ENCODE measurements around the gene MOB3B.
"Not testable (repeated sequence)": the region's sequence is repeated elsewhere in the genome, so short reads cannot be mapped to it uniquely, and the experiment has no call there.

MOB3B gene

DNA sequence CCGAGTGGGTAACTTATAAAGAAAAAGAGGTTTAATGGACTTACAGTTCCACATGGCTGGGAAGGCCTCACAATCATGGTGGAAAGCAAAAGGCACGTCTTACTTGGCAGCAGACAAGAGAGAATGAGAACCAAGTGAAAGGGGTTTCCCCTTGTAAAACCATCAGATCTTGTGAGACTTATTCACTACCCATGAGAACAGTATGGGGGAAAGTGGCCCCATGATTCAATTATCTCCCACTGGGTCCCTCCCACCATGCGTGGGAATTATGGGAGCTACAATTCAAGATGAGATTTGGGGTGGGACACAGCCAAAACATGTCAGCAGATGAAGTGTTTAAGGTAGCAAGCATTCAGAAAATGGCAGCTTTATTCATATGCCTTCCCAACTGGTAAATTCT is 81.3 kb downstream of the MOB3B start:
- DNase-seq (ENCODE audit: low read depth, low spot score): not testable (repeated sequence)

DNA sequence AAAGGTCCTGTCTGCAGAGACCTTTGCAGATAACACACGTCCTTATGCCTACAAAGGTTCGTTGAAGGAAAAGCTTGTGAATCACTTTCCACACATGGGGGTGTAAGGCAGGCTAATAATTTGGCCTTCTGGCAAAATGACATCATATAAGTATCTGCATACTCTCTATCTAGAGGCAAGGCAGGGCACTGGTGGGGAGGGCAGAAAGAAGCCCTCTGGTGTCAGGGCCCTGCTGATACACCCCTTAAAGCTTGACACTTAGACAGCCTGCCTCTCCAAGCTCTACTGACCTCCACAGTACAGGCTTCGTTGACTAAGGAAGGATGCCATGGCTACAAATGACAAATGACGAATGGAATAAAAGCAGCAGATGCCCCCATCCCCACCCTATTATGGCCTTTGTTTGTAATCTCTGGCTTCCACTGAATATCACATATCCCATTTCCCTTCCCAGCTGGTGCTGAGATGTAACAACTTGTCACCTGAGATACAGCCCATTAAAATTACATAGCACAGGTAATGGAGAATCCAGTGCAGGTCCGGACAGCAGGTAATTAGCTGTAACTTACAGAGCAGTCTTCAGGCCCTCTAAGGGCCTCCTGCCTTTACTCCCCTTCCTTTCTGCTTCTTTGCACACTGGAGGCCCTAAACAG is 82.5 kb downstream of the MOB3B start:
- no peak for DNase-seq (ENCODE audit: low read depth, low spot score)

DNA sequence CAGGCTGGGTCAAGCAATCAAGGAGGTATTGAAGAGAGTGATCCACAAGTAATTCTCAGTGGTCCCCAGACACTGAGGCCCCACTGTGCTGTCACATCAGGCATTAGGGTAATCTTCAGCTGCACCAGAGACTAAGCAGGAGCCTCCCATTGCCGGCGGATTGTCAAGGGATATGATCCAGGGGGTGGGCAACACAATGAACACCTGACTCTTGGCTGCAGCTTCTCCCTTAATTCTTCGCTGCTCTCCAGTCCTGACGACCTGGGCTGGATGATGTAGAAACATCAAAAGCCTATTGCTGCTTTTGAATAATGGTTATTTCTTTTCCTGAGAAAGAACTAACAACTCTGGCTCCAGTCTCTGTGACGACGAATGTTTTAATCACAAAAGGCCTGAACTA is 83.9 kb downstream of the MOB3B start:
- DNase-seq (ENCODE audit: low read depth, low spot score): no peak

DNA sequence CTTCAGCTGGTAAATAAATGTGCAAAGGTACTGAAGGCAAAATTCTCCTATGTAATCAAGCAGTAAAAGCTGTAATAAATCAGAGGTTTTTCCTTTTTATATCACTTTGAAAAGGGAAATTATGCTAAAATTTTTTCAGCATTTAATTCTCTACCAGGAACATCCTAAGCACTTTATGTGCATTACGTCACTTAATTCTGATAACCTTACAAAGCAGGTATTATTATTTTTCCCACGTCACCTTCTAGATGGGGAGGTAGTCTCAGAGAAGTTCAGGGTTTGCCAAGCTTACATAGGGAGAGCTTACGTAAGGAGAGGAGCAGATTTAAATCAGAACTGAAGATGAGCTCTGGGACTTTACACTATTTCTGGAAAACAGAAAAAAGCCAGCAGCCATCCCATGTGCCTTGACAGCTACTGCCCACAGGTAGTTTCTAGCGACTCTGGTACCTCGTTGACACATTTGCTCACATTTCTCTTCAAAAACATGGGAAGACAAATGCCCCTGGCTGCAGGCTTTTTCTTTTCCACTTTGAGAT is 84.5 kb downstream of the MOB3B start:
- DNase-seq (ENCODE audit: low read depth, low spot score): no peak

DNA sequence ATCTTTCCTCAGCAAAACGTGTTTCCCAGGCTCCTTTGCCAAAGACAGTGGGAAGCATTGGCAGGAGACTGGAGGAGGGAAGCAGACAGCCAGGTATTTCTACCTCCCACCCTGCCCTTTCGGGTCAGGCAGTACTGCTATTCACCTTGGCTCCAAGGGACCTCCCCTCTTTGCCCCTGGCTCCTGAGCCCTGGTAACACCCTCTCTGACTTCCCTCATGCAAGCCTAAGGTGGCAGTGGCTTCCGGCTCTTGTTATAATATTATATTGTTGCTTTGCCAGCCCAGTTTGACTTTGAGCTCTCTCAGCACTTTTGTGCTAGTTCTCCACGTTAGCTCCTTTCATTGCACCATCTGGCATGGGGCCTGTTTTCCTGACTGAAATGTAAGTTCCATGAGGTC is 87.2 kb downstream of the MOB3B start:
- no peak for DNase-seq (ENCODE audit: low read depth, low spot score)

DNA sequence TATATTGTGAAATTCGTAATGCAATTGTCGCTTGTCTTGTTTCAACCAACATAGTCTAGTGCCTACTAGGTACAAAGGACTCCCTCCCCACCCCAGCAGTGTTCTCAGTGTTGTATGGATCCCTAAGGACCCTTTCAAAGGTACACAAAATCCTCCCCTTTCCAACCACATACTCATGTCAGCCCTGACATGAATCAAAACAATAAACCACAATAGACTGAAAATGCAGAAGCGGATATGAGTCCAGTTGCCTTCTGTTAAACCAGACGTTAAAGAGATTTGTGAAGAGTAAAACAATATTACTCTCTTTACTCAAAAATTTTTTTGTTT is 87.9 kb downstream of the MOB3B start:
- no peak for DNase-seq (ENCODE audit: low read depth, low spot score)

DNA sequence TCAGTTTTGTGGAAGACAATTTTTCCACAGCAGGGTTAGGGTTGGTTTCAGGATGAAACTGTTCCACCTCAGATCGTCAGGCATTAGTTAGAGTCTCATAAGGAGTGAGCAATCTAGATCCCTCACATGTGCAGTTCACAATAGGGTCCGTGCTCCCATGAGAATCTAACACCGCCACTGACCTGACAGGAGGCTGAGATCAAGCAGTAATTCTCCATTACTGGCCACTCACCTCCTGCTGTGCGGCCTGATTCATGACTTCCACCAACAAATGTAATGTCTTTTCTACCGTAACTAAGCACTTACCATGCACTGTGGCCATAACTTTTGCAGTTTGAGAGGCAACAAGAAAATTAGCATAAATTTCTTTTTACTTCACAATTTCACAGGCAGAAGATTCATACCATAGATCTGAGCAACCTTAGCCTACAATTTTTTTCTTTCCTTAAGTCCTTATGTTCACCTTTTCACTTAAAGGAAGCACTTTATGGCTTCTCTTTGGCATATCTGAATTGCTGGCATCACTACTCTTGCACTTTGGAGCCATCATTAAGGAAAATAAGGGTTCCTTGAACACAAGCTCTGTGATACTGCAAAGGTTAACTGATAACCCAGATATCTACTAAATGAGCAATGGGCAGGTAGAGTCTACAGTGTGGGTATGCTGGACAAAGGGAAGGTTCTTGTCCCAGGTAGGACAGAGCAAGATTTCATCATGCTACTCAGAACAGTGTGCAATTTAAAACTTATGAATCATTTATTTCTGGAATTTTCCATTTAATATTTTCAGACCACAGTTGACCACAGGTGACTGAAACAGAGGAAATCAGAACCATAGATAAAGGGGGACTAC is 88.5 kb downstream of the MOB3B start:
- no peak for DNase-seq (ENCODE audit: low read depth, low spot score)

DNA sequence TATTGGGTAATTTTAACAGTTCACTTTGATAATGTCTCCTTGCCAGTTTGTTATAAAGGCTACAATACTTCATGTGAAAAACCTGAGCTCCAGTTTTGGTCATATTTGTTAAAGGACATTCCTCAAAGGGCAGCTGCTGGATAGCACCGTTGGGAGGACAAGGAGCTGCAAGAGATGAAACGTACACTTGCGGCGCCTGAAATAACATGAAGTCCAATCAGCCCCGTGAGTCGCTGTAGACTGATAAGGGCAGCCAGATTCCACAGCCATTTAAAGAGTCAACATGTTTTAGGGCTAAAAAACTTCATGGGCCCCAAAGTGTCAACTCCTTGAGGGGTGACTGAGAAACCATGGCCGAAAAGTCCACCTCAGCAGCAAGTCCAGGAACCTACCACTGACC is 91.1 kb downstream of the MOB3B start:
- DNase-seq (ENCODE audit: low read depth, low spot score): no peak

DNA sequence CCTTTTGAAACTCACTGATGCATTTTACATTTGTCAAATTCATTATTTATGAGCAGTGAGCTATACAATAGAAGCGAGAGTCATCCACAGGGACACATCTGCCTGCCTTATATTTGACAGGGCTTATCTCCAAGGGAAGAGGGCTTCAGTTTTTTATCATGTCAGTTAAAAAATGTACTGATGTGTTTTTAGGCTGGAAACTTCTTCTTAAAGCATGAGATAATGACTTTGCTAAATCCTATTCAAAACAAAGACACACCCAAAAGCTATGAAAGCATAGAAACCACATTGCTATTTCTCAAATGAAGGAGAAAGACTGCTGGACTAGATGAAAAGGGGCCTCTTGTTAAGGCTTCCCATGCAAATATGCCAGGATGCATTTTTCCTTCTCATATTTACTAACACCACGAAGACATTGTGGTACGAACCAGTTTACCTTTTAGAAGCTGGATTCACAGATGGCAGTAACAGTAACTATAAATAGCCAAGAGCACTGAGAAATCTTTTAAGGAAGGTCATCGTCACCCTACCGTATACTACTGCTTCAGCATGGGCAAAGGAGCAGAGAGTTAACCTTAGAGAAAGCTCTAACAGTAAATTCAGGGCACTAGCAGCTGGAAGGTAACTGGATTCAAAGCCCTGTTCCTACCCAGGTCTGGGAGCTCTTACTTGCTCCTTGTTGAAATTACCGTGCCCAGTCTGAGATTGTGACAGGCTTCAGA is 91.8 kb downstream of the MOB3B start:
- no peak for DNase-seq (ENCODE audit: low read depth, low spot score)

DNA sequence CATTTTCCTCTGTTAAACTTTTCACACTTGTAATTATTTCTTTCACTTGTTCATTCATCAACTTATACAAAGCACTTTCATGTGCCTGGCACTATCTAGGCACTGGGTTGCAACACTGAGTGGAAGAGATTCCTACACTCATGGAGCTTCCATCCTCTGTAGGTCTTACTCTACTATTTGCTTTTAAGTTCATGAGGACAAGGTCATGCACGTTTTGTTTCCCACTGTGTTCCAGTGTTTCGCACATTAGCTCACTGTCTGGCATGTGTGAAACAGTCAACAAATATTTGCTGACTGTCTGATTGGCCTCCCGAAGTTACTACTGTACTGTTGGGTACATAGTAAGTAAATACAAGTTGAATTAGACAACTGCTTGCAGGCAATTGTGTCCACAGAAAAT is 93.4 kb downstream of the MOB3B start:
- no peak for DNase-seq (ENCODE audit: low read depth, low spot score)

DNA sequence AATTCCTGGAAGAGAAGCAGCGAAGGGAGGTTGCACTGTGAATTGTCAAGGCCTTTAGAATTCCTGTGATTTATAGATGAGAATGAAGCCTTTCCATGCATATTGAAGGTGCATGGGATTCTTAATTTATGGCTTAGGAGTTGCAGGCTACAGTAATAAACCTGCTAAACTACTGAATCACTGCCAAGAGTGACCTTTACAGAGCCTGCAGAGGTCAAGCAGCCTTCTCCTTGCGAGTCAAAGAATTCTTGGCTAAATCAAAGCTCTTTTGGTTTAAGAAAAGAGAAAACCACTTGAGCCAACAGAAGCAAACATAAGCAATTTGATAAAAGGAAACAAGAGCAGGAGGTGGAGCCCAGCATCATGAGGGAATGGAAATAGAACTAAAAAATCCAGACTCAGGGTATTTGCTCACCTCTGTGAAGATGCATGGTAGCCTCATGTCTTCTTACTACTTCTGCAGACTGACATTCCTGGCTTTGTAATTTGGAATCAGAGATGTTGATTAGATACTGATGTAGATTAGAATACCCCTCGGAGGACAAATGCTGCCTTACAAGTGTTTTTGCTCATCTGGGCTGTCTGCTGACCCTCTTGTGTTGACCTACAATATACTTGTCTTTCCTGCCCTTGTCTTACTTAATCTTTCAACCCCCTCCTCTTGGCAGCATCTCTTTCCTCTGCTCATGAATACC is 95.8 kb downstream of the MOB3B start:
- DNase-seq (ENCODE audit: low read depth, low spot score): no peak

DNA sequence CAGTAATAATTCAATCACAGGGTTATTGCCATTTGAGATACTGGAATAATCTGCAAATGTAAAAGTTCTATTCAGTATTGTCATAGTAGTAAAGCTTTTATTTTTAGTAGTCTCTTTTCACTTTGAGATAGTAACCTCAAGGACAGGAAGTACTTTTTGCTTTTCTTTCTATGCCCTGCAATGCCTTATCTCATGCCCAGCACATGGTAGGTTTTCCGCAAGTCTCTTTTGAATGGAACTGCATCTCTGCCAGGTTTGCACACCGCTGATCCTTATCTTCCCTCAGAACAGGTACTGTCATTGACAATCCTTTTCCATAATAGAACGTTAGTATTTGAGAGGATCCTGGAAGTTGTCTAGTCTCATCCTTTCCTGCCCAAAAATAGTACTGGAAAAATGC is 97.3 kb downstream of the MOB3B start:
- DNase-seq (ENCODE audit: low read depth, low spot score): no peak

DNA sequence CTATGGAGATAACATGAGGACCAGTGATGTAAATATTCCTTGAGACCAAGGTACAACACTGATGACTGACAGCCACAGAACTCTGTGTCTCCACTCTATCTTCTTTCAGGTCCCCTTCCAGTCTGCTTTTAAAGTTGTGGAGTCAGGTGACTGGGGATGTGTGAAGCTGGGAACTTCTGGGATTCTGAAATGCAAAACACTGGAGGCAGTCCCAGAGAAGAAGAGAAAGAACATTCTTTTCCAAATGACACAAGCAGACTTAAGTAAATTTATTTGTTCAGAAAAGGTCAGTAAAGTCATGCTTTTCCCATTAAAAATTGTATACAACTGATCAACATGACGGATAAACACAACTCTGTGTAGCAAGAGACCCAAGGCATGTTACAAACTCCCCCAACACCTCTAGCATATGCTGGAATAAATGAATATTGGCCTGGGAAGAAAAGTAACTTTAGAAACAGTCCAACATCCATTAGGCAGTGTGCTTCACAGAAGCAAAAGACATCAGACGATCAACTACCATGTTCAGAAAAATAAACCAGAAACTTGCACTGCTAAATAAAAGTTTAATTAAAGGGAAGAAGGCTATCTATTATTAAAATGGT is 98.0 kb downstream of the MOB3B start:
- DNase-seq (ENCODE audit: low read depth, low spot score): no peak

DNA sequence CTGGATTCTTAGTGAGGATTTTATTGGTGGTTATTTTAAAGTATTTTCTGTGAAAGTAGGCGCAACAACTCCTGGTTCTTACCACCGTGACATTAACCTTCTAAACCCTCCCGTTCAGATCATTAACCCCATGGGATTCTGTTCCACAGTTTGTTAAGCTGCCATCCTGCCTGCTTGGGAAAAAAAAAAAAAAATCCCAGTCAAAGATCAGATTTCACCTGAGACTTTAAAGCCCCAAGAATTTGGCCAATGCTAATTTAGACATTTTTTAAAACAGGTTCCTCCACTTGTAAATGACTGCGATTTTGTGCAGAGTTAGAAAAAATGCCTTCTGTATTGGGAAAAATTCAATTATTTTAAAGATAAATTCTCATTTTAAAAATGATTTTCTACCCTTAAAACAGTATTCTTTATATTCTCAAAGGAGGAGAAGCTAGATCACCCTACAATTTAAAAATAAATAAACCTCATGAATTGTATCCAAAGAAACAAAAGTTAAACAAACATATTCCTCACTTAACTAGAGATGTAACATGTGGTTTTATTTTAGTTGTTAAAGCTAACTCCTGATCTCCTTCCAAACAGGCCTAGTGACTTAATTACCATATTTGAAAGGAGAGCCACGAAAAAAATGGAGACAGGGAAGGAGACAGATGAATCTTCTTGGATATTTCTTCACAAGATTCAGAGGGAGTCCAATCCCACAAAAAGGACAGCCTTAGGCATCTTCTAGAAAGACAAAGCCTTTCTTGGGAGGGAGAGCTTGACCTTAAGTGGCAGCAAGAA is 98.7 kb downstream of the MOB3B start:
- no peak for DNase-seq (ENCODE audit: low read depth, low spot score)

DNA sequence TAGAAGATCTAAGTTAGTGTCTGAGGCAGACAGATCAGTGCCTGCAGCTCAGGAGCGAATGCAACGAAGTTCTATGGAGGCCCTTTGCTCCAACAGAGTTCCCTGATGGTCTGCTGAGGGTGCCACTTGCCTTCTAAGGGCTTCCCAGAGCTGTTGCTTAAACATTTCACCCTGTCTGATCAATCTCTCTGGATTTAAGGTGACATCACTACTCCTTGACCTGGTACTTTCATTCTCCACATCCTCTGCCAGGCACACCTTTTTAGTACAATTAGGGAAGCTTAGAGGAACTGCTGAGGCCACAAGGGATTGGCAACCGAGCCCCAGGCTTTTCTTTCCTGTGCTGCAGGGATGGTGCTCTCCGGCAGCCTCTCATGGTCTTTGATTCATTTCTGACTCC is 99.7 kb downstream of the MOB3B start:
- DNase-seq (ENCODE audit: low read depth, low spot score): no peak

DNA sequence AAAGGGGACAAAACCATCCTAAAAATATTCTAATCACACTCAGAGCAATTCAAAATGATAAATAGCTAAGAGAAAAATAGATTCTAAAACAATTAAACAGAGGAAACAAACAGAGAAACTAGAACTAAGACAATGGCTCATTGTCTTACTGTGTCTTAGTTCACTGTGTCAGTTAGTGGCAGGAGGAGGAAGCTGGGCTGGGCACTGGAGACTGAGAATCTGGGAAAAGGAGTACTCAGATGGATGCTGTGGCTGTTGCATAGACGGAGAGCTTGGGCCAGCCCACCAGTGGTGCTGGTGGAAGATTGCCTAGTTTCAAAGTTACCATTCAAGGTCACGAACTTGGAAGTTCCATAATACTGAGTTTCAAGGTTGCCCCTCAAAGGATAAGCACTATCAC is 100.2 kb downstream of the MOB3B start:
- no peak for DNase-seq (ENCODE audit: low read depth, low spot score)

DNA sequence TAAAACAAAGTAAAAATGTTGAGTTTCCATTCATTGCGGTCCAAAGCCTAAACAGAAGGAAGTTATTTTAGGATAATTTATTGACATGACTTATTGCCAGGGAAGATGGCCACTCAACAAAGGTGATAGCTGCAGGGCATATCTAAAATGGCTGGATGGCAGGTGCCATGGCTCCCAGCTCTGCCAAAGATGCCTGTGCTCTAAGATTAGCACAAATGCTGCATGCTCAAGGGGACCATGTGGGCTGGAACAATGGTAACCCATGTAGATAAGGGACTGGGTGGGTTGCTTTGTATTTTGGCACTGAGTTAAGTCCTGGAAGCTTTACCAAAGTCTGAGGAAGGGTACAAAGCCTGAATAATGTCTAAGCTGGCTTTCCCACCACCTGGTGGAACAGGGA is 101.1 kb downstream of the MOB3B start:
- no peak for DNase-seq (ENCODE audit: low read depth, low spot score)

DNA sequence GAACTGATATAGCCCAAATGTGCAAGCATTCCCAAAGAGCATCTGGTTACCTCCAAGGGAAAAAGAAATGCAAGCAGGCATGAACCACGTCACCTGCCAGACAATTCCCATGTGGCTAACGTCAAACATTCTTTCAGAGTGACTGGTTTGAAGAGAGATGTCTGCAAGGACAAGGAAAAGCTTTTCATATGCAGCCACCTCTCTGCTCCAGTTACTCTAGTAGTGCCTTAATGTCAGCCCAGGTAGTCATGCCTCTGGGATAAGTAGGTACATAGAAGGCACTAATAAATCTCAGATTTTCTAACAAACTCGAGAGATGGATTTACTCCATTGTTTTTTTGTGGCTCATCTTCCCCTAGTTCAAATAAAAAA is 102.4 kb downstream of the MOB3B start:
- DNase-seq (ENCODE audit: low read depth, low spot score): no peak

DNA sequence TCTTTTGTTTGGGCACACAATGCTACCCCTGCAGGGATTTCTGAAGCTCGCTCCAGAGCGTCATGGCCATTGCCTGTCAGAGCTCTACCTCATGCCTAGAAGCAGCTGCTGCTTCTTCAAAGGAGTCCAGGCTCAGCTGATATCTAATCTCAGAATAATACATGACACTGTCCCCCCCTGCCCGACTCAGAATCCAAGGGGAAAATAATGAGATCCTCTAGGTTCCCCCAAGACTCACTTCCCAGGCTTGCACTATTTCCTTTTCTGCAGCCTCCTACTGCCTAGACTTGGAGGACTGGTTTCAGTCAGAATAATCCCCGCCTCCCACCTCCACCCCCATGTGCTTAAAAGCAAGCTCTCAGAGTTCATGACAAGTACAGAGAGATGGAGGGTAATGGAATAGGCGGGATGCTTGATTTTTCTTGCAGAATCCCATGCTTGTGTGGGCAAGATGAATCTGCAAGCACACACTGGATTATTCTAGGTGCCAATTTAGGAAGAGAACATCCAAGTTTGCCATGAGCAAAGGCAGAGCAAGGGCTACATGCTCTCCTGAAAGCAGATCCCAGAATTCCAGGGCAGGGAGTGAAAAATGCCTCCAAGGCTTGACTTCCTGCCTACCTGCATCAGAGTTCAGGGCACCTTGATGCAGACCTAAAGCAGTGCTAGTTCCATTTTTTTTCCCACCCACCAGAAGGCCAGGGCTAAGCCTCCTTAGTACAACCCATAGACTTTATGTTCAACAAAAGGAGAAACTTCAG is 102.9 kb downstream of the MOB3B start:
- no peak for DNase-seq (ENCODE audit: low read depth, low spot score)

All from iPS DF 19.7 (cell line).